Keratinocyte (primary cell): ENCODE measurements around the gene LDLRAD4.

Source experiments
- EZH2 ChIP-seq: IDR thresholded peaks from one replicate; pipeline ENCODE4 v1.6.1; 2012; ENCODE audit warnings: inconsistent platforms, mild to moderate bottlenecking, low read length, moderate library complexity
- TF ChIP-seq, protein P1 (sequence below), 3 experiments: IDR thresholded peaks in 1 of 3; conservative IDR thresholded peaks in 1 of 3; optimal IDR thresholded peaks in 1 of 3; 2 replicates in 2 of 3; 3 replicates in 1 of 3; pipeline versions ENCODE3 to v1.5.1; 2011; ENCODE audit warnings: low read length in 3 of 3, mild to moderate bottlenecking in 3 of 3, moderate library complexity in 2 of 3, control low read depth in 1 of 3, inconsistent platforms in 1 of 3; ENCODE audit not compliant: insufficient read depth in 2 of 3; ENCODE audit errors: extremely low read depth in 1 of 3

DNA sequence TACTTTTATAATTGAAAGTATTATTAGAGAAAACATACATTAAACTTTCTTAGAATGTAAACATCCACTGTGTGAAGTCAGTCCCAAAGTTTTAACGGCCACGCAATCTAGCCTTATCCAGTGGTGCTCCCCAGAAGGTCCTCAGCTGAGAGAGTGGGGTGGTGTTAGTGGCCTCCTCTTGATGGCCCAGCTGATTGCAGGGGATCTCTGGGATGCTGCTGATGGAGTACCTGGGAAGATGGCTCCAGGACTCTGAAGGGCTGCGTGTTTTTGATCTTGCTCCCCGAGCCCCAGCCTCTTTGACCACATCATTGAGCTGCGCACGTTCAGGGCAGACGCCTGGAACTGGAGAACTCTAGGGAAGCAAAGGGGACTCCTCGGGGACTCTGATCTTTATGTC is 326.4 kb downstream of the LDLRAD4 start:
- TF ChIP-seq, protein P1, sequence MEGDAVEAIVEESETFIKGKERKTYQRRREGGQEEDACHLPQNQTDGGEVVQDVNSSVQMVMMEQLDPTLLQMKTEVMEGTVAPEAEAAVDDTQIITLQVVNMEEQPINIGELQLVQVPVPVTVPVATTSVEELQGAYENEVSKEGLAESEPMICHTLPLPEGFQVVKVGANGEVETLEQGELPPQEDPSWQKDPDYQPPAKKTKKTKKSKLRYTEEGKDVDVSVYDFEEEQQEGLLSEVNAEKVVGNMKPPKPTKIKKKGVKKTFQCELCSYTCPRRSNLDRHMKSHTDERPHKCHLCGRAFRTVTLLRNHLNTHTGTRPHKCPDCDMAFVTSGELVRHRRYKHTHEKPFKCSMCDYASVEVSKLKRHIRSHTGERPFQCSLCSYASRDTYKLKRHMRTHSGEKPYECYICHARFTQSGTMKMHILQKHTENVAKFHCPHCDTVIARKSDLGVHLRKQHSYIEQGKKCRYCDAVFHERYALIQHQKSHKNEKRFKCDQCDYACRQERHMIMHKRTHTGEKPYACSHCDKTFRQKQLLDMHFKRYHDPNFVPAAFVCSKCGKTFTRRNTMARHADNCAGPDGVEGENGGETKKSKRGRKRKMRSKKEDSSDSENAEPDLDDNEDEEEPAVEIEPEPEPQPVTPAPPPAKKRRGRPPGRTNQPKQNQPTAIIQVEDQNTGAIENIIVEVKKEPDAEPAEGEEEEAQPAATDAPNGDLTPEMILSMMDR (optimal IDR thresholded peaks at IDR 0.05 in 1 of 3, IDR thresholded peaks at IDR 0.05 in 1 of 3, conservative IDR thresholded peaks at IDR 0.05 in 1 of 3; ENCODE audit: extremely low read depth in 1 of 3, insufficient read depth in 2 of 3, low read length in 3 of 3), result no peak
- TF ChIP-seq EZH2, result no peak
